Endothelial cell of umbilical vein (primary cell): ENCODE measurements around the gene CDC20. TPM values are rescaled to one million over a fixed set of nuclear protein-coding genes. Genes with fewer than 3 reads are reported as not detected.
A peak's percentile ranks its signal among the peaks of the same experiment; 100 is the strongest.

Experiments used
- BruUV-seq: library from RNA; stranded (reverse); fragments of 400-500 nt; replicated peaks from 2 replicates; lab custom pipeline; 2021; lab: Mats Ljungman, UMichigan
- CTCF ChIA-PET: fragments of 300-600, 350-600 bp; sonication (Branson Sonifier 250); formaldehyde crosslinking; loops from one replicate; lab custom pipeline; 2021; ENCODE audit warnings: antibody characterized with exemption, inconsistent platforms; lab: Charles Lee
- POLR2A ChIA-PET: fragments of 300-600, 350-600 bp; sonication (Branson Sonifier 250); formaldehyde crosslinking; loops from one replicate; lab custom pipeline; 2021; ENCODE audit warnings: antibody characterized with exemption, inconsistent platforms; lab: Charles Lee
- DNase-seq: peaks from one replicate; pipeline ENCODE4 v3.0.0-alpha.2; 2011; ENCODE audit warnings: low read depth, low spot score
- FAIRE-seq: peaks from 2 replicates; lab custom pipeline; 2011; peaks lifted over from hg19 to GRCh38; lab: Jason Lieb, UNC
- H2AFZ ChIP-seq: 2 replicates; pipeline ENCODE4 v1.6.0; 2012; ENCODE audit warnings: low read depth, low read length, control low read depth, inconsistent platforms
- H3K27ac ChIP-seq: 2 replicates; pipeline ENCODE4 v1.5.1; 2011; ENCODE audit warnings: low read depth, mild to moderate bottlenecking, control low read depth, low read length, moderate library complexity; ENCODE audit not compliant: insufficient read depth
- H3K27me3 ChIP-seq, 2 experiments: 2 replicates each; pipeline versions ENCODE4 v1.6.0 to v1.6.1; 2011; ENCODE audit warnings: low read length in 2 of 2, mixed read lengths in 1 of 2; ENCODE audit not compliant: control insufficient read depth in 2 of 2, insufficient read depth in 2 of 2
- H3K36me3 ChIP-seq, 2 experiments: 2 replicates in 1 of 2; 3 replicates in 1 of 2; pipeline ENCODE4 v1.5.1; 2011; ENCODE audit warnings: low read length in 2 of 2, mild to moderate bottlenecking in 1 of 2, moderate library complexity in 1 of 2; ENCODE audit not compliant: control insufficient read depth in 2 of 2, insufficient read depth in 2 of 2; ENCODE audit errors: extremely low read depth in 1 of 2
- H3K4me1 ChIP-seq: 3 replicates; pipeline ENCODE4 v1.5.1; 2011; ENCODE audit warnings: mild to moderate bottlenecking, low read length; ENCODE audit not compliant: control insufficient read depth, insufficient read depth; ENCODE audit errors: extremely low read depth
- H3K4me2 ChIP-seq: 2 replicates; pipeline ENCODE4 v1.6.1; 2011; ENCODE audit warnings: low read length, control low read depth, mixed read lengths; ENCODE audit not compliant: insufficient read depth
- H3K4me3 ChIP-seq, 3 experiments: fragments of 200-600 bp in 1 of 3; sonication (generic), shearing (Covaris generic) in 1 of 3; replicated peaks in 1 of 3; 2 replicates each; pipeline ENCODE4 v1.5.1; 2011 to 2016; ENCODE audit warnings: control low read depth in 3 of 3, low read length in 3 of 3, mild to moderate bottlenecking in 2 of 3, inconsistent platforms in 1 of 3, low read depth in 1 of 3, moderate library complexity in 1 of 3; ENCODE audit not compliant: insufficient read depth in 1 of 3
- H3K79me2 ChIP-seq: 2 replicates; pipeline ENCODE4 v1.6.0; 2012; ENCODE audit warnings: low read length, inconsistent platforms; ENCODE audit not compliant: control insufficient read depth, insufficient read depth
- H3K9ac ChIP-seq: replicated peaks from 2 replicates; pipeline ENCODE3; 2011; ENCODE audit warnings: low read length, control low read depth; ENCODE audit not compliant: insufficient read depth; ENCODE audit errors: extremely low read depth
- H3K9me1 ChIP-seq: replicated peaks from 3 replicates; pipeline ENCODE4 v1.6.0; 2011; ENCODE audit warnings: mild to moderate bottlenecking, low read length; ENCODE audit not compliant: control insufficient read depth, insufficient read depth; ENCODE audit errors: extremely low read depth
- H3K9me3 ChIP-seq: replicated peaks from 2 replicates; pipeline ENCODE4 v1.5.1; 2012; ENCODE audit warnings: low read length, inconsistent platforms; ENCODE audit not compliant: control insufficient read depth, insufficient read depth
- H4K20me1 ChIP-seq: replicated peaks from 2 replicates; pipeline ENCODE3; 2011; ENCODE audit warnings: mild to moderate bottlenecking, low read length; ENCODE audit not compliant: control insufficient read depth, insufficient read depth; ENCODE audit errors: extremely low read depth
- CTCF ChIP-seq, 2 donors: IDR thresholded peaks; 1 replicate in 1 of 2; 2 replicates in 1 of 2; pipeline ENCODE4 v1.5.1; 2011; ENCODE audit warnings: low read length in 2 of 2, mild to moderate bottlenecking in 2 of 2, moderate library complexity in 2 of 2, control low read depth in 1 of 2, inconsistent platforms in 1 of 2, low read depth in 1 of 2; ENCODE audit not compliant: insufficient read depth in 1 of 2; ENCODE audit errors: extremely low read depth in 1 of 2
- EZH2 ChIP-seq: IDR thresholded peaks from 2 replicates; pipeline ENCODE4 v1.6.1; 2012; ENCODE audit warnings: borderline replicate concordance, low read depth, mild to moderate bottlenecking, moderate library complexity, low read length, inconsistent platforms; ENCODE audit not compliant: severe bottlenecking
- FOS ChIP-seq: IDR thresholded peaks from 2 replicates; pipeline ENCODE4 v1.6.1; 2011; ENCODE audit warnings: mild to moderate bottlenecking, low read length, moderate library complexity, borderline replicate concordance; ENCODE audit not compliant: insufficient read depth
- GATA2 ChIP-seq: IDR thresholded peaks from 2 replicates; pipeline ENCODE4 v1.7.0; 2011; ENCODE audit warnings: low read depth, mild to moderate bottlenecking, moderate library complexity, mixed read lengths, low read length; ENCODE audit not compliant: insufficient read length, insufficient read depth
- JUN ChIP-seq: IDR thresholded peaks from 2 replicates; pipeline ENCODE4 v1.6.1; 2011; ENCODE audit warnings: borderline replicate concordance, low read depth; ENCODE audit not compliant: insufficient read length, insufficient read depth
- MAX ChIP-seq: IDR thresholded peaks from 2 replicates; pipeline ENCODE4 v1.6.1; 2011; ENCODE audit not compliant: insufficient read depth, insufficient read length
- MYC ChIP-seq: IDR thresholded peaks from one replicate; pipeline ENCODE4 v1.6.1; 2011; ENCODE audit warnings: mild to moderate bottlenecking, low read depth, low read length
- POLR2A ChIP-seq: IDR thresholded peaks from 2 replicates; pipeline ENCODE4 v1.6.1; 2012; ENCODE audit warnings: low read depth, mild to moderate bottlenecking, control low read depth, low read length
- POLR2AphosphoS5 ChIP-seq: IDR thresholded peaks from 2 replicates; pipeline ENCODE4 v1.6.1; 2012; ENCODE audit warnings: low read depth, mild to moderate bottlenecking, control low read depth, low read length, moderate library complexity; ENCODE audit not compliant: insufficient read depth
- dilution Hi-C: fragments of 300-500 bp; cut with MboI; formaldehyde crosslinking; loops from one replicate; pipeline ENCODE4 v1.15.0; 2019; ENCODE audit warnings: low sequenced_read_pairs; ENCODE audit not compliant: extremely low pct_ligation_motif_present
- intact Hi-C: fragments of 100-400 bp; cut with micrococcal nuclease; formaldehyde crosslinking; loops from one replicate; pipeline ENCODE4 v1.10.0; 2022
- polyA plus RNA-seq, 4 experiments: library from polyadenylated mRNA; depleted of rRNA in 3 of 4; stranded (reverse) in 3 of 4; unstranded in 1 of 4; fragments of >200 nt; gene quantifications; 2 replicates each; pipeline versions ENCODE4 v1.2.1 to v1.2.3, GENCODE V29; 2011 to 2012; ENCODE audit warnings: missing spikeins in 1 of 4
- total RNA-seq: library from RNA; stranded (reverse); gene quantifications from 2 replicates; pipeline ENCODE4 v1.2.3, GENCODE V29; 2021

The CDC20 gene
- total and polyA plus RNA-seq, 2 donors (not counting 3 experiments of a cell fraction or from before 2014, with no cell fraction given): 129 to 170 TPM

DNA sequence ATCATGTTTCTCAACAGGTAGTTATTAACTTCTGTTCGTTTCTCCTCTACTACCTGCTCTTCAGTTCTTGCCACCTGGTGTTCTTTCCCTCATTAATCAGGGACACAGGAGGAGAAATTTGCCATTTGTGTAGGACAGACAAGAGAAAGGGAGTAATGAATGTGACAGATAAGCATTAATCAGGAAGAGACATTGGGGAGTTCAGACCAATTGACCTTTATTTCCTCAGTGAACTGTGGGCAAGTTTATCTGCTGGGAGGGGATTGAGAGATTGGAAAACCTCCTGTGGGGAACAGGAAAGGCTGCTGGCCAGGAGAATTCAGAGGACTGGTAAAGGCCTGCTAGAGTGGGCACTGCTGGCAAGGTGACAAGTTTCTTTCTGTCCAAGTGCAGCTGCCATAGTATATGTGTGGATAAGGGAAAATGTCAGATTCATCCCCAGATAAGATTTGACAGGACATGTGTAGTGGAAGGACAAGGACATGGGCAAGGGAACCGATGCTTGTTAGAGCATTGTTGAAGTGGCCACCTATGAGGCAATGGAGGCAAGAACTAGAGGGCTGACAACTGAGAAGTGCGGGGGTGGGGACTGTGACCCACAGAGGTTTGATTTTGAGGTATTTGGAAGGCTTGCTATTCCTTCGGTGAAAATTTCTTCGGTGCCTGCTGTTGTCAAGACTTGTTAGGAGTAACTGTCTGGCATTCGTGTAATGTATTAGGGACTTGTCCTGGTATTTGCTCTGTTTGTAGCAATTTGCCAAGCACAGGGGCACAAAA lies 43.5 kb downstream of the CDC20 start:
- Histone ChIP-seq H3K27ac (no peak overlapping the region), H3K9me3 (no peaks in the 10 kb centered on the region), H3K27me3 (no peaks in the 10 kb centered on the region), H3K9me1 (no peaks in the 10 kb centered on the region), H3K4me2 (no peak overlapping the region), H3K79me2 (no peaks in the 10 kb centered on the region), H2AFZ (no peak overlapping the region), H3K4me3 (no peak overlapping the region), H3K36me3 (peaks cover 13 to 22% of the 10 kb centered on the region in 2 experiments), H4K20me1 (no peaks in the 10 kb centered on the region), H3K9ac (no peak overlapping the region), H3K4me1 (no peaks in the 10 kb centered on the region)
- POLR2A ChIA-PET: no interaction called here
- TF ChIP-seq POLR2AphosphoS5 (no peak), FOS (no peak), MAX (no peak), CTCF (IDR thresholded peaks at IDR 0.05; ENCODE audit: extremely low read depth in 1 of 2, insufficient read depth in 1 of 2, low read depth in 1 of 2, low read length in 2 of 2) (no peak), EZH2 (no peak), MYC (no peak), POLR2A (no peak), JUN (no peak), GATA2 (no peak)
- dilution Hi-C loops: loop anchor here (25.0 kb wide), 1 partner anchor 165 kb away; no protein-coding TSS in a partner anchor
- no TSS peak for BruUV-seq
- no peak for FAIRE-seq
- peak; percentile 23 for DNase-seq
- intact Hi-C loops: no loop called here
- CTCF ChIA-PET: interaction anchor here (3.7 kb wide), 1 partner anchor 12 kb away, joined by 14 read pairs; no protein-coding TSS in a partner anchor
